K562 (cell line): ENCODE results near the gene PCP4L1. TPM values are rescaled to one million over a fixed set of nuclear protein-coding genes. Genes with fewer than 3 reads are reported as not detected.

Experiments
- CEBPB ChIP-seq: fragments of 450-650 bp; IDR thresholded peaks from 2 replicates; pipeline ENCODE4 v1.6.1; 2016; ENCODE audit warnings: missing genetic modification characterization, missing compliant biosample characterization
- GMEB1 ChIP-seq: fragments of 250-450 bp; sonication (Bioruptor Pico); IDR thresholded peaks from 2 replicates; pipeline ENCODE4 v1.4.0; 2020; ENCODE audit warnings: mild to moderate bottlenecking
- ID3 ChIP-seq, 2 experiments: fragments of 250-450 bp in 1 of 2; fragments of 450-650 bp in 1 of 2; sonication (Bioruptor Pico) in 1 of 2; IDR thresholded peaks; 2 replicates each; pipeline versions ENCODE4 v1.6.1 to v1.8.0; 2016 to 2021; ENCODE audit warnings: mild to moderate bottlenecking in 2 of 2, moderate library complexity in 2 of 2, missing compliant biosample characterization in 1 of 2, missing genetic modification characterization in 1 of 2
- MYNN ChIP-seq, 2 experiments: sonication (generic); formaldehyde crosslinking in 1 of 2; IDR thresholded peaks; 2 replicates each; pipeline versions ENCODE4 v1.5.0 to v1.6.1; 2016 to 2020; ENCODE audit warnings: antibody characterized with exemption in 1 of 2, missing genetic modification reagents in 1 of 2
- PHF8 ChIP-seq: fragments of 200-600 bp; sonication (generic); IDR thresholded peaks from 2 replicates; pipeline ENCODE4 v1.6.1; 2012; ENCODE audit warnings: mixed run types, mild to moderate bottlenecking, inconsistent platforms, low read length, moderate library complexity, borderline replicate concordance
- TSC22D4 ChIP-seq: fragments of 450-650 bp; IDR thresholded peaks from 2 replicates; pipeline ENCODE4 v1.6.1; 2016; ENCODE audit warnings: missing genetic modification characterization, missing biosample characterization, control low read depth
- ZC3H4 ChIP-seq: sonication (generic); formaldehyde crosslinking; IDR thresholded peaks from 2 replicates; pipeline ENCODE4 v1.9.0; 2021; ENCODE audit warnings: missing genetic modification reagents, borderline replicate concordance
- ZNF121 ChIP-seq: sonication (generic); formaldehyde crosslinking; conservative IDR thresholded peaks from 2 replicates; pipeline ENCODE4 v1.8.0; 2022; ENCODE audit warnings: missing genetic modification reagents
- ZNF282 ChIP-seq: sonication (generic); formaldehyde crosslinking; IDR thresholded peaks from 2 replicates; pipeline ENCODE4 v1.8.1; 2023; ENCODE audit warnings: missing genetic modification reagents
- polyA plus RNA-seq, 8 experiments: library from polyadenylated mRNA; depleted of rRNA in 4 of 8; stranded (reverse) in 5 of 8; unstranded in 3 of 8; fragments of >200 nt; fragmentation: Nextera tagmentation in 2 of 8; fragmentation: Illumina TruSeq in 1 of 8; extraction: Ambion mirVana in 2 of 8; extraction: Trizol in 1 of 8; gene quantifications; 2 replicates each; pipeline versions ENCODE4 v1.2.1 to v1.2.3, GENCODE V29; 2011 to 2014; ENCODE audit warnings: inconsistent platforms in 1 of 8, missing spikeins in 1 of 8
- total RNA-seq, 7 experiments: library from RNA; depleted of rRNA in 6 of 7; stranded (reverse); fragments of >200 nt in 6 of 7; fragmentation: Illumina TruSeq in 2 of 7; extraction: Trizol in 2 of 7; gene quantifications; 2 replicates each; pipeline versions ENCODE4 v1.2.1 to v1.2.3, GENCODE V29; 2011 to 2021; ENCODE audit warnings: low replicate concordance in 1 of 7
- TF ChIP-seq, protein P1 (sequence below), 3 experiments: fragments of 200-800 bp in 1 of 3; fragments of 250-450 bp in 1 of 3; fragments of 450-650 bp in 1 of 3; sonication (Bioruptor Pico) in 1 of 3; sonication (Bioruptor generic) in 1 of 3; formaldehyde crosslinking in 1 of 3; IDR thresholded peaks; 2 replicates each; pipeline versions ENCODE4 v1.6.1 to v1.8.0; 2016 to 2022; ENCODE audit warnings: mild to moderate bottlenecking in 2 of 3, missing genetic modification characterization in 2 of 3, missing compliant biosample characterization in 1 of 3, moderate library complexity in 1 of 3
- TF ChIP-seq, protein P2 (sequence below): fragments of 250-450 bp; sonication (Bioruptor Pico); IDR thresholded peaks from 2 replicates; pipeline ENCODE4 v1.4.0; 2020; ENCODE audit warnings: mild to moderate bottlenecking, moderate library complexity
- TF ChIP-seq, protein P3 (sequence below), 2 experiments: fragments of 200-800 bp in 1 of 2; sonication (Bioruptor generic) in 1 of 2; sonication (generic) in 1 of 2; formaldehyde crosslinking in 1 of 2; IDR thresholded peaks in 1 of 2; conservative IDR thresholded peaks in 1 of 2; 2 replicates each; pipeline versions ENCODE4 v1.5.0 to v1.6.1; 2016 to 2020; ENCODE audit warnings: missing compliant biosample characterization in 1 of 2, missing genetic modification characterization in 1 of 2, missing genetic modification reagents in 1 of 2
- TF ChIP-seq, protein P4 (sequence below): sonication (generic); formaldehyde crosslinking; IDR thresholded peaks from 2 replicates; pipeline ENCODE4 v1.8.0; 2023; ENCODE audit warnings: mild to moderate bottlenecking, missing genetic modification reagents

The PCP4L1 gene
- total and polyA plus RNA-seq, 9 of the 15 experiments (the other 6 are each of a cell fraction or from before 2014, with no cell fraction given): not detected

- TF ChIP-seq GMEB1 (CRISPR knock-in tag) (no peak), ID3 (CRISPR knock-in tag; IDR thresholded peaks at IDR 0.05) (no peak), ID3 (tag; IDR thresholded peaks at IDR 0.05) (no peak), PHF8 (peak; percentile 30; the same call in 1 of the 2 replicates), ZC3H4 (CRISPR knock-in tag) (no peak), MYNN (IDR thresholded peaks at IDR 0.05) (no peak), MYNN (CRISPR knock-in tag; IDR thresholded peaks at IDR 0.05) (no peak), ZNF282 (no peak), CEBPB (tag) (no peak), TSC22D4 (tag) (no peak), ZNF121 (CRISPR knock-in tag) (no peak)
- TF ChIP-seq, protein P1, sequence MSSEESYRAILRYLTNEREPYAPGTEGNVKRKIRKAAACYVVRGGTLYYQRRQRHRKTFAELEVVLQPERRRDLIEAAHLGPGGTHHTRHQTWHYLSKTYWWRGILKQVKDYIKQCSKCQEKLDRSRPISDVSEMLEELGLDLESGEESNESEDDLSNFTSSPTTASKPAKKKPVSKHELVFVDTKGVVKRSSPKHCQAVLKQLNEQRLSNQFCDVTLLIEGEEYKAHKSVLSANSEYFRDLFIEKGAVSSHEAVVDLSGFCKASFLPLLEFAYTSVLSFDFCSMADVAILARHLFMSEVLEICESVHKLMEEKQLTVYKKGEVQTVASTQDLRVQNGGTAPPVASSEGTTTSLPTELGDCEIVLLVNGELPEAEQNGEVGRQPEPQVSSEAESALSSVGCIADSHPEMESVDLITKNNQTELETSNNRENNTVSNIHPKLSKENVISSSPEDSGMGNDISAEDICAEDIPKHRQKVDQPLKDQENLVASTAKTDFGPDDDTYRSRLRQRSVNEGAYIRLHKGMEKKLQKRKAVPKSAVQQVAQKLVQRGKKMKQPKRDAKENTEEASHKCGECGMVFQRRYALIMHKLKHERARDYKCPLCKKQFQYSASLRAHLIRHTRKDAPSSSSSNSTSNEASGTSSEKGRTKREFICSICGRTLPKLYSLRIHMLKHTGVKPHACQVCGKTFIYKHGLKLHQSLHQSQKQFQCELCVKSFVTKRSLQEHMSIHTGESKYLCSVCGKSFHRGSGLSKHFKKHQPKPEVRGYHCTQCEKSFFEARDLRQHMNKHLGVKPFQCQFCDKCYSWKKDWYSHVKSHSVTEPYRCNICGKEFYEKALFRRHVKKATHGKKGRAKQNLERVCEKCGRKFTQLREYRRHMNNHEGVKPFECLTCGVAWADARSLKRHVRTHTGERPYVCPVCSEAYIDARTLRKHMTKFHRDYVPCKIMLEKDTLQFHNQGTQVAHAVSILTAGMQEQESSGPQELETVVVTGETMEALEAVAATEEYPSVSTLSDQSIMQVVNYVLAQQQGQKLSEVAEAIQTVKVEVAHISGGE (CRISPR knock-in tag; IDR thresholded peaks at IDR 0.05): no peak
- TF ChIP-seq, protein P2, sequence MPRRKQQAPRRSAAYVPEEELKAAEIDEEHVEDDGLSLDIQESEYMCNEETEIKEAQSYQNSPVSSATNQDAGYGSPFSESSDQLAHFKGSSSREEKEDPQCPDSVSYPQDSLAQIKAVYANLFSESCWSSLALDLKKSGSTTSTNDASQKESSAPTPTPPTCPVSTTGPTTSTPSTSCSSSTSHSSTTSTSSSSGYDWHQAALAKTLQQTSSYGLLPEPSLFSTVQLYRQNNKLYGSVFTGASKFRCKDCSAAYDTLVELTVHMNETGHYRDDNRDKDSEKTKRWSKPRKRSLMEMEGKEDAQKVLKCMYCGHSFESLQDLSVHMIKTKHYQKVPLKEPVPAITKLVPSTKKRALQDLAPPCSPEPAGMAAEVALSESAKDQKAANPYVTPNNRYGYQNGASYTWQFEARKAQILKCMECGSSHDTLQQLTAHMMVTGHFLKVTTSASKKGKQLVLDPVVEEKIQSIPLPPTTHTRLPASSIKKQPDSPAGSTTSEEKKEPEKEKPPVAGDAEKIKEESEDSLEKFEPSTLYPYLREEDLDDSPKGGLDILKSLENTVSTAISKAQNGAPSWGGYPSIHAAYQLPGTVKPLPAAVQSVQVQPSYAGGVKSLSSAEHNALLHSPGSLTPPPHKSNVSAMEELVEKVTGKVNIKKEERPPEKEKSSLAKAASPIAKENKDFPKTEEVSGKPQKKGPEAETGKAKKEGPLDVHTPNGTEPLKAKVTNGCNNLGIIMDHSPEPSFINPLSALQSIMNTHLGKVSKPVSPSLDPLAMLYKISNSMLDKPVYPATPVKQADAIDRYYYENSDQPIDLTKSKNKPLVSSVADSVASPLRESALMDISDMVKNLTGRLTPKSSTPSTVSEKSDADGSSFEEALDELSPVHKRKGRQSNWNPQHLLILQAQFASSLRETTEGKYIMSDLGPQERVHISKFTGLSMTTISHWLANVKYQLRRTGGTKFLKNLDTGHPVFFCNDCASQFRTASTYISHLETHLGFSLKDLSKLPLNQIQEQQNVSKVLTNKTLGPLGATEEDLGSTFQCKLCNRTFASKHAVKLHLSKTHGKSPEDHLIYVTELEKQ: no peak
- TF ChIP-seq, protein P3, sequence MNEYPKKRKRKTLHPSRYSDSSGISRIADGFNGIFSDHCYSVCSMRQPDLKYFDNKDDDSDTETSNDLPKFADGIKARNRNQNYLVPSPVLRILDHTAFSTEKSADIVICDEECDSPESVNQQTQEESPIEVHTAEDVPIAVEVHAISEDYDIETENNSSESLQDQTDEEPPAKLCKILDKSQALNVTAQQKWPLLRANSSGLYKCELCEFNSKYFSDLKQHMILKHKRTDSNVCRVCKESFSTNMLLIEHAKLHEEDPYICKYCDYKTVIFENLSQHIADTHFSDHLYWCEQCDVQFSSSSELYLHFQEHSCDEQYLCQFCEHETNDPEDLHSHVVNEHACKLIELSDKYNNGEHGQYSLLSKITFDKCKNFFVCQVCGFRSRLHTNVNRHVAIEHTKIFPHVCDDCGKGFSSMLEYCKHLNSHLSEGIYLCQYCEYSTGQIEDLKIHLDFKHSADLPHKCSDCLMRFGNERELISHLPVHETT (CRISPR knock-in tag; conservative IDR thresholded peaks at IDR 0.05 in 1 of 2, IDR thresholded peaks at IDR 0.05 in 1 of 2): no peak
- TF ChIP-seq, protein P4, sequence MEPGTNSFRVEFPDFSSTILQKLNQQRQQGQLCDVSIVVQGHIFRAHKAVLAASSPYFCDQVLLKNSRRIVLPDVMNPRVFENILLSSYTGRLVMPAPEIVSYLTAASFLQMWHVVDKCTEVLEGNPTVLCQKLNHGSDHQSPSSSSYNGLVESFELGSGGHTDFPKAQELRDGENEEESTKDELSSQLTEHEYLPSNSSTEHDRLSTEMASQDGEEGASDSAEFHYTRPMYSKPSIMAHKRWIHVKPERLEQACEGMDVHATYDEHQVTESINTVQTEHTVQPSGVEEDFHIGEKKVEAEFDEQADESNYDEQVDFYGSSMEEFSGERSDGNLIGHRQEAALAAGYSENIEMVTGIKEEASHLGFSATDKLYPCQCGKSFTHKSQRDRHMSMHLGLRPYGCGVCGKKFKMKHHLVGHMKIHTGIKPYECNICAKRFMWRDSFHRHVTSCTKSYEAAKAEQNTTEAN (CRISPR knock-in tag): no peak
Observed at GRCh38 chr1:161307230-161307768, 48.8 kb downstream of the PCP4L1 start (continued).
